GM20431 (cell line): ENCODE results near the gene MAP3K10.

Source experiments
- in situ Hi-C: fragments of 300-500 bp; cut with MseI, MboI; formaldehyde crosslinking; loops from one replicate; pipeline ENCODE4 v1.15.0; 2020; ENCODE audit warnings: low sequenced_read_pairs; ENCODE audit not compliant: unreplicated experiment

Gene MAP3K10

DNA sequence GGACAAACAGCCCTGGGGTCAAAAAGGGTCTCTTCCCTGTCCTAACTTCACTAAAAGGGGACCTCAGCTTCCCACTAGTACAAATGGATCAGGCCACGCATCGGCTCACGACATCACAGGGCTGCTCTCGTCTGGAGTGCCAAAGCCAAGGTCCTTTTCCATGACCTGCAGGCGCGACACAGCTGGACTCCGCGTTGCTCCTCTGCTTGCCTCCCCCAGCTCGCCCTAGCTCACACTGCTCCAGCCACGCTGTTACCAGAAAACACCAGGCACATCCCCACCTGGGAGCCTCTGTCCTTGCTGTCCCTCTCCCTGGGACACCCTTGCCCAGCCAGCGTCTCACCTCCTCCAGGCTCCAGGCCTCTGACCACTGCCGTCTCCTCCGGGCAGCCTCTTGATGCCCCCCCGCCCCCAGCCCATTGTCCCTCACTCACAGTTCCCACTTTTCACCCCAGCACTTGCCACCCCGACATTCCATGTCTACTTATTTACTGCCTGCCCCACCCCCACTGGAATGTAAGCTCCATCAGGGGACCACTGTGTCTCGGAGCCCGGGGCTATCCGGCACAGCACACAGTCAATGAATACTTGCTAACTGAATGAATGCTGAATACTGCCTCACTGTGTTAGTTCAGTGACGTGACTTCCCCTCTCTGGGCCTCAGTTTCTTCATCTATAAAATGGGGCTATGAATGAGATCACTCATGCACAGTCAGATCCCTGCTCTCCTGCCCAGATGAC lies 73.3 kb downstream of the MAP3K10 start:
- in situ Hi-C loops = no loop called here
